Midbrain (tissue), 1 donor: ENCODE data around the gene BMP7.

Experiments used
- DNase-seq: peaks from one replicate; lab custom pipeline; 2025; lab: John Stamatoyannopoulos, UW

BMP7 gene

DNA sequence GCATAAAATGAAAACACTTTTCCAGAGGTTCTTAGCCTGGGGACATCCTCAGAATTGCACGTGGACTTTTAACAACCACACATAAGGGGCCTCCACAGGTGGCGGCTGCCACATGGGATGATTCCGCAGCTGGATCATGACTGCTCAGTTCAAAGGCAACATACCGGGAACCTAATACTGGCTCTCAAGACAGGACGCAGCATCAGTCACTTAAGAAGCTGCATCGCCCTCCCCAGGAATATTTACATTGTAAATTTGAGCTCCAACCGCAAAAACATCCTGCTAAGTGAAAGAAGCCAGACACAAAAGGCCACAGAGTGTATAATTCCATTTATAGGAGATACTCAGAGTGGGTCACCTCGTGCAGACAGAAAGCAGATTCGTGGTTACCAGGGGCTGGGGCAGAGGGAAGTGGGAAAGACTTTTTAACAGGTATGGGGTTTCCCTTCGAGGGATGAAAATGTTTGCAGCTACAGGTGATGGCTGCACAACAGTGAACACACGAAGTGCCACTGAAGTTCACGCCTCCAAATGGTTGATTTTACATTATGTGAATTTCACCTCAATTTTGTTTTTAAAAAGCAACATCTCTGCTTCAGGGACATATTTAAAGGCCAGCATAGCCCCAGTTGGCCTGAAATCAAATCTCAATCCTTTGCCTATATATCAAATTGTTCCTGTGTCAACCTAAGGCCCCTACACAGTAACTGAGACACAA, 141.5 kb downstream of the BMP7 start:
- DNase-seq, result no peak

- DNase-seq, result no peak
Observed at GRCh38 chr20:57124366-57124765, 142.1 kb downstream of the BMP7 start.

- no peak for DNase-seq
Observed at GRCh38 chr20:57123504-57123903, 142.9 kb downstream of the BMP7 start.

GRCh38 chr20:57122536-57123489, 143.6 kb downstream of the BMP7 start:
- DNase-seq, result no peak

GRCh38 chr20:57118964-57119363, 147.5 kb downstream of the BMP7 start:
- DNase-seq, result no peak
